HCT116 (cell line): ENCODE results near the gene CDC42SE1. TPM values are rescaled to one million over a fixed set of nuclear protein-coding genes. Genes with fewer than 3 reads are reported as not detected.

Source experiments
- ATAC-seq: fragments of 200-7000 bp; cut with Tn5 transposase; 2 replicates; pipeline ENCODE4 v1.9.1; 2020; ENCODE audit warnings: mild to moderate bottlenecking, moderate library complexity
- BruUV-seq: library from RNA; stranded (reverse); fragments of 400-500 nt; replicated peaks from 2 replicates; lab custom pipeline; 2021; lab: Mats Ljungman, UMichigan
- CTCF ChIA-PET: fragments of 300-600 bp; sonication (Branson Sonifier 250); formaldehyde crosslinking; loops from one replicate; lab custom pipeline; 2021; ENCODE audit warnings: antibody characterized with exemption; lab: Charles Lee
- POLR2A ChIA-PET: fragments of 300-600, 350-600 bp; sonication (Branson Sonifier 250); formaldehyde crosslinking; loops from one replicate; lab custom pipeline; 2021; ENCODE audit warnings: antibody characterized with exemption; lab: Charles Lee
- RAD21 ChIA-PET, 2 experiments: fragments of 300-600 bp; sonication (Branson Sonifier 250); formaldehyde crosslinking; loops; one replicate each; lab custom pipeline; 2023; ENCODE audit warnings: low total read pairs in 2 of 2; ENCODE audit not compliant: uncharacterized antibody in 2 of 2, unreplicated experiment in 2 of 2, low non-redundant PET in 1 of 2; lab: Charles Lee
- DNase-seq: peaks from one replicate; pipeline ENCODE4 v3.0.0-alpha.2; 2010; ENCODE audit warnings: low read depth, low spot score
- H2AFZ ChIP-seq: fragments of 200-600 bp; shearing (Covaris generic), sonication (generic); 2 replicates; pipeline ENCODE4 v1.6.1; 2017; ENCODE audit warnings: low read depth, mixed run types, mixed read lengths, antibody characterized with exemption, low read length; ENCODE audit not compliant: poor library complexity, severe bottlenecking
- H3K27ac ChIP-seq: 2 replicates; pipeline ENCODE4 v1.5.1; 2012; ENCODE audit warnings: low read depth, low read length
- H3K27me3 ChIP-seq: fragments of 200-600 bp; sonication (generic); 2 replicates; pipeline ENCODE4 v1.6.1; 2016; ENCODE audit warnings: mixed run types, low read length, mixed read lengths; ENCODE audit not compliant: insufficient read depth
- H3K36me3 ChIP-seq, 2 experiments: fragments of 200-500 bp in 1 of 2; fragments of 200-600 bp in 1 of 2; sonication (Bioruptor generic) in 1 of 2; sonication (generic) in 1 of 2; 2 replicates each; pipeline versions ENCODE4 v1.5.1 to v1.6.1; 2014 to 2016; ENCODE audit warnings: low read length in 2 of 2, inconsistent platforms in 1 of 2, mixed read lengths in 1 of 2, mixed run types in 1 of 2; ENCODE audit not compliant: insufficient read depth in 2 of 2, control insufficient read depth in 1 of 2
- H3K4me1 ChIP-seq, 2 experiments: fragments of 200-600 bp in 1 of 2; sonication (generic) in 1 of 2; 2 replicates each; pipeline versions ENCODE4 v1.5.1 to v1.6.1; 2012 to 2017; ENCODE audit warnings: low read length in 2 of 2, inconsistent platforms in 1 of 2, mild to moderate bottlenecking in 1 of 2, mixed read lengths in 1 of 2, mixed run types in 1 of 2, moderate library complexity in 1 of 2; ENCODE audit not compliant: insufficient read depth in 2 of 2, control insufficient read depth in 1 of 2
- H3K4me2 ChIP-seq: fragments of 200-600 bp; sonication (generic); 2 replicates; pipeline ENCODE4 v1.6.1; 2017; ENCODE audit warnings: mixed run types, low read length, mixed read lengths
- H3K4me3 ChIP-seq, 2 experiments: fragments of 200-600 bp in 1 of 2; sonication (generic) in 1 of 2; replicated peaks in 1 of 2; 2 replicates each; pipeline ENCODE4 v1.5.1; 2011 to 2016; ENCODE audit warnings: low read length in 2 of 2, control low read depth in 1 of 2, low read depth in 1 of 2, mild to moderate bottlenecking in 1 of 2, mixed read lengths in 1 of 2, mixed run types in 1 of 2
- H3K79me2 ChIP-seq: fragments of 200-600 bp; sonication (generic); 2 replicates; pipeline ENCODE4 v1.6.1; 2017; ENCODE audit warnings: mild to moderate bottlenecking, mixed run types, low read length, moderate library complexity, mixed read lengths; ENCODE audit not compliant: insufficient read depth
- H3K9ac ChIP-seq: fragments of 200-600 bp; sonication (generic); 2 replicates; pipeline ENCODE4 v1.6.1; 2016; ENCODE audit warnings: low read length, mixed read lengths
- H3K9me2 ChIP-seq: fragments of 200-600 bp; sonication (generic), shearing (Covaris generic); 2 replicates; pipeline ENCODE4 v1.6.1; 2017; ENCODE audit warnings: mixed run types, mild to moderate bottlenecking, moderate library complexity; ENCODE audit not compliant: insufficient read depth
- H3K9me3 ChIP-seq, 2 experiments: fragments of 200-500 bp in 1 of 2; fragments of 200-600 bp in 1 of 2; sonication (Bioruptor generic) in 1 of 2; sonication (generic) in 1 of 2; 2 replicates each; pipeline ENCODE4 v1.6.1; 2014 to 2017; ENCODE audit warnings: low read length in 2 of 2, mixed read lengths in 2 of 2, inconsistent platforms in 1 of 2, low read depth in 1 of 2, mild to moderate bottlenecking in 1 of 2, mixed run types in 1 of 2, moderate library complexity in 1 of 2; ENCODE audit not compliant: control insufficient read depth in 1 of 2, insufficient read depth in 1 of 2
- H4K20me1 ChIP-seq: fragments of 200-600 bp; sonication (generic), shearing (Covaris generic); 2 replicates; pipeline ENCODE4 v1.6.1; 2017; ENCODE audit warnings: mixed run types, mild to moderate bottlenecking, moderate library complexity; ENCODE audit not compliant: insufficient read depth
- ATF3 ChIP-seq: IDR thresholded peaks from 2 replicates; pipeline ENCODE4 v1.6.1; 2012
- CEBPB ChIP-seq: IDR thresholded peaks from 2 replicates; pipeline ENCODE4 v1.6.1; 2012; ENCODE audit warnings: low read depth
- EGR1 ChIP-seq: IDR thresholded peaks from 2 replicates; pipeline ENCODE4 v1.6.1; 2012; ENCODE audit warnings: low read depth
- EZH2 ChIP-seq: fragments of 200-600 bp; sonication (generic); IDR thresholded peaks from 2 replicates; pipeline ENCODE4 v1.6.1; 2017; ENCODE audit warnings: antibody characterized with exemption, mixed run types
- EZH2phosphoT487 ChIP-seq: fragments of 200-600 bp; IDR thresholded peaks from 2 replicates; pipeline ENCODE4 v1.6.1; 2018; ENCODE audit warnings: antibody characterized with exemption, borderline replicate concordance
- POLR2A ChIP-seq: IDR thresholded peaks from 2 replicates; pipeline ENCODE4 v1.7.0; 2011; ENCODE audit warnings: borderline replicate concordance; ENCODE audit not compliant: insufficient read depth, insufficient read length; ENCODE audit errors: extremely low read depth
- POLR2AphosphoS5 ChIP-seq: IDR thresholded peaks from 2 replicates; pipeline ENCODE4 v1.6.1; 2011; ENCODE audit warnings: mild to moderate bottlenecking, low read depth, low read length, moderate library complexity
- REST ChIP-seq: IDR thresholded peaks from 2 replicates; pipeline ENCODE4 v1.6.1; 2012; ENCODE audit warnings: low read depth
- SP1 ChIP-seq: IDR thresholded peaks from 2 replicates; pipeline ENCODE4 v1.6.1; 2012; ENCODE audit warnings: low read depth
- SRF ChIP-seq: IDR thresholded peaks from 2 replicates; pipeline ENCODE4 v1.6.1; 2012; ENCODE audit warnings: low read depth
- YY1 ChIP-seq: IDR thresholded peaks from 2 replicates; pipeline ENCODE4 v1.6.1; 2011; ENCODE audit warnings: low read length, low read depth, moderate library complexity, mild to moderate bottlenecking; ENCODE audit not compliant: insufficient replicate concordance; ENCODE audit errors: extremely low read depth
- ZBTB33 ChIP-seq: IDR thresholded peaks from 2 replicates; pipeline ENCODE4 v1.6.1; 2011; ENCODE audit warnings: mild to moderate bottlenecking, low read length, moderate library complexity; ENCODE audit not compliant: insufficient replicate concordance; ENCODE audit errors: extremely low read depth
- ZFX ChIP-seq: fragments of 450-650 bp; IDR thresholded peaks from 2 replicates; pipeline ENCODE4 v1.6.1; 2017
- ZNF274 ChIP-seq: fragments of 200-500 bp; sonication (Bioruptor generic); IDR thresholded peaks from 2 replicates; pipeline ENCODE4 v1.6.1; 2014; ENCODE audit warnings: mild to moderate bottlenecking, low read depth, low read length, inconsistent platforms
- intact Hi-C: fragments of 100-400 bp; cut with micrococcal nuclease; formaldehyde crosslinking; loops from 2 replicates; pipeline ENCODE4 v1.10.0; 2022
- total RNA-seq: library from RNA; stranded (reverse); gene quantifications from one replicate; pipeline ENCODE4 v1.2.1, GENCODE V29; 2021; ENCODE audit not compliant: unreplicated experiment

The CDC42SE1 gene
- total RNA-seq, 1 experiment from 2014 or later = 50.5 TPM

GRCh38 chr1:151036356-151036755 lies 23.1 kb downstream of the CDC42SE1 start, which contains the start of gene BNIPL:
TSS of gene BNIPL (plus strand) at chr1:151036586. CDS start at chr1:151036726, 140 bp downstream.
- Histone ChIP-seq H3K79me2 (no peaks in the 10 kb centered on the region), H3K36me3 (peaks cover 5 to 11% of the 10 kb centered on the region in 2 experiments; a peak in 3 of 4 replicates), H3K27ac (no peak within 1 kb of the TSS), H3K9me3 (no peaks in the 10 kb centered on the region), H4K20me1 (no peaks in the 10 kb centered on the region), H2AFZ (no peak within 1 kb of the TSS), H3K4me3 (no peak within 1 kb of the TSS), H3K9ac (no peak within 1 kb of the TSS), H3K4me1 (peaks cover 5% of the 10 kb centered on the region in 2 experiments; a peak in 3 of 4 replicates), H3K4me2 (peak within 1 kb of the TSS; percentile 25; the same call in 1 of the 2 replicates), H3K9me2 (no peaks in the 10 kb centered on the region), H3K27me3 (no peaks in the 10 kb centered on the region)
- DNase-seq = no peak
- ATAC-seq = peak; percentile 57; the same call in 1 of the 2 replicates
- intact Hi-C loops = no loop called here
- no TSS peak for BruUV-seq
- CTCF ChIA-PET = no interaction called here
- POLR2A ChIA-PET = no interaction called here
- RAD21 ChIA-PET = no interaction called here
- peak; percentile 34; the same call in 1 of the 2 replicates for TF ChIP-seq EGR1
- no peak for TF ChIP-seq ZNF274

- Histone ChIP-seq H3K27ac (no peak overlapping the region), H3K36me3 (peaks cover 5 to 15% of the 10 kb centered on the region in 2 experiments; a peak in 3 of 4 replicates), H3K79me2 (no peaks in the 10 kb centered on the region), H3K9me3 (no peaks in the 10 kb centered on the region), H3K9me2 (no peaks in the 10 kb centered on the region), H3K27me3 (no peaks in the 10 kb centered on the region), H2AFZ (no peak overlapping the region), H3K4me3 (no peak overlapping the region), H3K4me1 (peaks cover 5% of the 10 kb centered on the region in 2 experiments; a peak in 3 of 4 replicates), H3K9ac (no peak overlapping the region), H4K20me1 (no peaks in the 10 kb centered on the region), H3K4me2 (no peak overlapping the region)
- TF ChIP-seq ZFX (no peak), SRF (no peak), EGR1 (no peak), ZNF274 (no peak), ATF3 (no peak), ZBTB33 (no peak), YY1 (no peak), CEBPB (no peak), POLR2A (no peak), REST (no peak), SP1 (no peak), EZH2 (no peak), POLR2AphosphoS5 (no peak), EZH2phosphoT487 (no peak)
- POLR2A ChIA-PET = no interaction called here
- CTCF ChIA-PET = no interaction called here
- intact Hi-C loops = no loop called here
- DNase-seq = no peak
- RAD21 ChIA-PET = no interaction called here
- TSS peak; percentile 41 for BruUV-seq
- no peak for ATAC-seq
These were observed 24.3 kb downstream of the CDC42SE1 start for GRCh38 chr1:151035167-151035566.
